GM21786 (cell line): ENCODE data around the gene ADAMTS12.
"Not testable (repeated sequence)": the region's sequence is repeated elsewhere in the genome, so short reads cannot be mapped to it uniquely, and the experiment has no call there.

Source experiments
- ATAC-seq: cut with Tn5 transposase; IDR thresholded peaks from one replicate; pipeline ENCODE4 v1.9.1; 2021; ENCODE audit not compliant: unreplicated experiment

The ADAMTS12 gene

GRCh38 chr5:33891788-33892619, at the start of gene ADAMTS12:
TSS of gene ADAMTS12 (minus strand) at chr5:33891990. CDS start at chr5:33891856, 134 bp downstream.
- ATAC-seq: peak; percentile 35

- ATAC-seq: no peak
These were observed 49.3 kb upstream of the ADAMTS12 start for GRCh38 chr5:33941090-33941489.

- no peak for ATAC-seq
These were observed 47.9 kb upstream of the ADAMTS12 start for GRCh38 chr5:33939556-33940262.

- ATAC-seq: no peak
These were observed 47.1 kb upstream of the ADAMTS12 start for GRCh38 chr5:33938881-33939280.

- no peak for ATAC-seq
These were observed 46.7 kb upstream of the ADAMTS12 start for GRCh38 chr5:33938507-33938796.

GRCh38 chr5:33937707-33938506, 46.1 kb upstream of the ADAMTS12 start:
- ATAC-seq: no peak

- no peak for ATAC-seq
These were observed 45.4 kb upstream of the ADAMTS12 start for GRCh38 chr5:33937017-33937706.

- ATAC-seq: no peak
These were observed 44.7 kb upstream of the ADAMTS12 start, which contains the start of gene RXFP3 for GRCh38 chr5:33936381-33937016. TSS of gene RXFP3 (plus strand) at chr5:33936386. CDS start at chr5:33936741, 355 bp downstream.

GRCh38 chr5:33936004-33936380, 44.2 kb upstream of the ADAMTS12 start:
- ATAC-seq: peak; percentile 33

GRCh38 chr5:33934176-33934575, 42.4 kb upstream of the ADAMTS12 start:
- peak; percentile 11 for ATAC-seq

GRCh38 chr5:33933723-33934169, 42.0 kb upstream of the ADAMTS12 start:
- ATAC-seq: peak; percentile 83

GRCh38 chr5:33931136-33931535, 39.3 kb upstream of the ADAMTS12 start:
- ATAC-seq: no peak

GRCh38 chr5:33929925-33930690, 38.3 kb upstream of the ADAMTS12 start:
- no peak for ATAC-seq

GRCh38 chr5:33928283-33928682, 36.5 kb upstream of the ADAMTS12 start:
- ATAC-seq: no peak

GRCh38 chr5:33927685-33928084, 35.9 kb upstream of the ADAMTS12 start:
- no peak for ATAC-seq

- ATAC-seq: no peak
These were observed 33.5 kb upstream of the ADAMTS12 start for GRCh38 chr5:33925278-33925677.

- ATAC-seq: no peak
These were observed 29.2 kb upstream of the ADAMTS12 start for GRCh38 chr5:33921002-33921401.

- ATAC-seq: not testable (repeated sequence)
These were observed 23.1 kb upstream of the ADAMTS12 start for GRCh38 chr5:33914844-33915243.

GRCh38 chr5:33906248-33906647, 14.5 kb upstream of the ADAMTS12 start:
- ATAC-seq: not testable (repeated sequence)

- no peak for ATAC-seq
These were observed 13.6 kb upstream of the ADAMTS12 start for GRCh38 chr5:33905381-33905780.
